SK-N-SH treated with all-trans-retinoic acid at 6 μM for 48 hours (cell line): ENCODE data around the gene ADARB2.

Experiments
- ATAC-seq: fragments of 200-7000 bp; cut with Tn5 transposase; 3 replicates; pipeline ENCODE4 v1.9.1; 2020; ENCODE audit warnings: mild to moderate bottlenecking, moderate library complexity
- ARNTL ChIP-seq: fragments of 450-650 bp; formaldehyde crosslinking; IDR thresholded peaks from 2 replicates; pipeline ENCODE4 v1.5.0; 2020; ENCODE audit warnings: low read depth, mild to moderate bottlenecking, moderate library complexity, borderline replicate concordance
- BACH2 ChIP-seq: fragments of 250-450 bp; sonication (Bioruptor Pico); IDR thresholded peaks from 2 replicates; pipeline ENCODE4 v1.9.0; 2021; ENCODE audit warnings: mild to moderate bottlenecking, borderline replicate concordance
- CSDC2 ChIP-seq: fragments of 250-450 bp; sonication (Bioruptor Pico); IDR thresholded peaks from 2 replicates; pipeline ENCODE4 v1.5.0; 2020; ENCODE audit warnings: mild to moderate bottlenecking, moderate library complexity
- CSRNP3 ChIP-seq: fragments of 250-450 bp; sonication (Bioruptor Pico); IDR thresholded peaks from 2 replicates; pipeline ENCODE4 v1.5.1; 2021; ENCODE audit warnings: mild to moderate bottlenecking, moderate library complexity
- ESRRG ChIP-seq: fragments of 250-450 bp; sonication (Bioruptor Pico); IDR thresholded peaks from 2 replicates; pipeline ENCODE4 v1.6.1; 2021; ENCODE audit warnings: mild to moderate bottlenecking
- GLIS3 ChIP-seq: fragments of 250-450 bp; sonication (Bioruptor Pico); IDR thresholded peaks from 2 replicates; pipeline ENCODE4 v1.5.0; 2020; ENCODE audit warnings: mild to moderate bottlenecking, moderate library complexity
- OSR1 ChIP-seq: fragments of 250-450 bp; sonication (Bioruptor Pico); IDR thresholded peaks from 2 replicates; pipeline ENCODE4 v1.8.0; 2022; ENCODE audit warnings: moderate library complexity, mild to moderate bottlenecking, inconsistent platforms
- PATZ1 ChIP-seq: fragments of 250-450 bp; sonication (Bioruptor Pico); IDR thresholded peaks from 2 replicates; pipeline ENCODE4 v1.8.0; 2020; ENCODE audit warnings: mild to moderate bottlenecking, moderate library complexity, borderline replicate concordance
- PPARA ChIP-seq: fragments of 250-450 bp; sonication (Bioruptor Pico); IDR thresholded peaks from 2 replicates; pipeline ENCODE4 v1.5.0; 2020; ENCODE audit warnings: mild to moderate bottlenecking, borderline replicate concordance
- RARB ChIP-seq: fragments of 250-450 bp; sonication (Bioruptor Pico); IDR thresholded peaks from 2 replicates; pipeline ENCODE4 v1.8.0; 2021; ENCODE audit warnings: mild to moderate bottlenecking, moderate library complexity
- SNAI2 ChIP-seq: fragments of 250-450 bp; sonication (Bioruptor Pico); IDR thresholded peaks from 2 replicates; pipeline ENCODE4 v1.5.0; 2020; ENCODE audit warnings: mild to moderate bottlenecking, moderate library complexity
- TCF4 ChIP-seq: fragments of 250-450 bp; sonication (Bioruptor Pico); IDR thresholded peaks from 2 replicates; pipeline ENCODE4 v1.8.0; 2021; ENCODE audit warnings: mild to moderate bottlenecking, moderate library complexity, borderline replicate concordance
- TOX ChIP-seq: fragments of 250-450 bp; sonication (Bioruptor Pico); IDR thresholded peaks from 2 replicates; pipeline ENCODE4 v1.8.0; 2021; ENCODE audit warnings: mild to moderate bottlenecking, moderate library complexity, borderline replicate concordance
- TSHZ2 ChIP-seq: fragments of 250-450 bp; sonication (Bioruptor Pico); IDR thresholded peaks from 2 replicates; pipeline ENCODE4 v1.5.0; 2020; ENCODE audit warnings: mild to moderate bottlenecking, moderate library complexity
- ZC3H10 ChIP-seq: fragments of 250-450 bp; sonication (Bioruptor Pico); IDR thresholded peaks from 2 replicates; pipeline ENCODE4 v1.5.1; 2021; ENCODE audit warnings: mild to moderate bottlenecking, moderate library complexity
- ZFP3 ChIP-seq: fragments of 250-450 bp; sonication (Bioruptor Pico); IDR thresholded peaks from 2 replicates; pipeline ENCODE4 v1.5.0; 2020; ENCODE audit warnings: mild to moderate bottlenecking, moderate library complexity
- ZFP30 ChIP-seq: fragments of 450-650 bp; formaldehyde crosslinking; IDR thresholded peaks from 2 replicates; pipeline ENCODE4 v1.5.0; 2022; ENCODE audit warnings: mild to moderate bottlenecking, moderate library complexity
- ZNF565 ChIP-seq: fragments of 450-650 bp; formaldehyde crosslinking; conservative IDR thresholded peaks from 2 replicates; pipeline ENCODE4 v1.5.0; 2020; ENCODE audit warnings: low read depth, mild to moderate bottlenecking, moderate library complexity
- ZNF70 ChIP-seq: fragments of 450-650 bp; formaldehyde crosslinking; IDR thresholded peaks from 2 replicates; pipeline ENCODE4 v1.5.0; 2020; ENCODE audit warnings: mild to moderate bottlenecking, moderate library complexity
- ZNF8 ChIP-seq: fragments of 450-650 bp; formaldehyde crosslinking; IDR thresholded peaks from 2 replicates; pipeline ENCODE4 v1.5.0; 2020; ENCODE audit warnings: mild to moderate bottlenecking, moderate library complexity
- TF ChIP-seq, protein P1 (sequence below): fragments of 250-450 bp; sonication (Bioruptor Pico); IDR thresholded peaks from 2 replicates; pipeline ENCODE4 v1.5.1; 2020; ENCODE audit warnings: low read depth, mild to moderate bottlenecking, moderate library complexity
- TF ChIP-seq, protein P2 (sequence below): fragments of 250-450 bp; sonication (Bioruptor Pico); IDR thresholded peaks from 2 replicates; pipeline ENCODE4 v1.8.0; 2021; ENCODE audit warnings: low read depth, mild to moderate bottlenecking, moderate library complexity, borderline replicate concordance

The ADARB2 gene

DNA sequence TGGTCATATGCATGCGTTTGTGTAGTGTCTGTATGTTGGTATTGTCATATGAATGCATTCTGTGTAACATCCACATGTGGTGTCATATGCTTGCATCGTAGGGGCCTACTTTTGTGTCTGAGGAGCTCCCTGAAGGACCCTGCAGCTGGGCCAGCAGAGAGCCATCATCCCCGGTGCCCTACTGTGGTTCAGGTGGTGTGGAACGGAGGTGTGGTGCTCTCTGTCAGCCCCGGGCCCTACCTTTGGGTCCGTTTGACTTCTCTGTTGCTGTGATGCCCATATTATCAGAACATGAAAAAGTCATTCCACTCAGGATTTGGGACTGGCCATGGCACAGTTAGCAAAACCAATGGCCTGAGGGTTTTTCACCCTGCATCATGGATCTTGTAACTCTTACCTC, 217.9 kb downstream of the ADARB2 start:
- TF ChIP-seq ESRRG, result no peak
- no peak for TF ChIP-seq CSRNP3 (CRISPR knock-in tag)
- TF ChIP-seq PATZ1, result no peak
- TF ChIP-seq TOX, result no peak
- no peak for TF ChIP-seq GLIS3 (CRISPR knock-in tag)
- no peak for TF ChIP-seq PPARA (CRISPR knock-in tag)
- TF ChIP-seq TSHZ2 (CRISPR knock-in tag), result no peak
- TF ChIP-seq, protein P1, sequence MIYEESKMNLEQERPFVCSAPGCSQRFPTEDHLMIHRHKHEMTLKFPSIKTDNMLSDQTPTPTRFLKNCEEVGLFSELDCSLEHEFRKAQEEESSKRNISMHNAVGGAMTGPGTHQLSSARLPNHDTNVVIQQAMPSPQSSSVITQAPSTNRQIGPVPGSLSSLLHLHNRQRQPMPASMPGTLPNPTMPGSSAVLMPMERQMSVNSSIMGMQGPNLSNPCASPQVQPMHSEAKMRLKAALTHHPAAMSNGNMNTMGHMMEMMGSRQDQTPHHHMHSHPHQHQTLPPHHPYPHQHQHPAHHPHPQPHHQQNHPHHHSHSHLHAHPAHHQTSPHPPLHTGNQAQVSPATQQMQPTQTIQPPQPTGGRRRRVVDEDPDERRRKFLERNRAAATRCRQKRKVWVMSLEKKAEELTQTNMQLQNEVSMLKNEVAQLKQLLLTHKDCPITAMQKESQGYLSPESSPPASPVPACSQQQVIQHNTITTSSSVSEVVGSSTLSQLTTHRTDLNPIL (CRISPR knock-in tag), result no peak
- TF ChIP-seq, protein P2, sequence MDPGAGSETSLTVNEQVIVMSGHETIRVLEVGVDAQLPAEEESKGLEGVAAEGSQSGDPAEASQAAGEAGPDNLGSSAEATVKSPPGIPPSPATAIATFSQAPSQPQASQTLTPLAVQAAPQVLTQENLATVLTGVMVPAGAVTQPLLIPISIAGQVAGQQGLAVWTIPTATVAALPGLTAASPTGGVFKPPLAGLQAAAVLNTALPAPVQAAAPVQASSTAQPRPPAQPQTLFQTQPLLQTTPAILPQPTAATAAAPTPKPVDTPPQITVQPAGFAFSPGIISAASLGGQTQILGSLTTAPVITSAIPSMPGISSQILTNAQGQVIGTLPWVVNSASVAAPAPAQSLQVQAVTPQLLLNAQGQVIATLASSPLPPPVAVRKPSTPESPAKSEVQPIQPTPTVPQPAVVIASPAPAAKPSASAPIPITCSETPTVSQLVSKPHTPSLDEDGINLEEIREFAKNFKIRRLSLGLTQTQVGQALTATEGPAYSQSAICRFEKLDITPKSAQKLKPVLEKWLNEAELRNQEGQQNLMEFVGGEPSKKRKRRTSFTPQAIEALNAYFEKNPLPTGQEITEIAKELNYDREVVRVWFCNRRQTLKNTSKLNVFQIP (CRISPR knock-in tag), result no peak
- TF ChIP-seq ZNF70, result no peak
- TF ChIP-seq RARB (CRISPR knock-in tag), result no peak
- no peak for TF ChIP-seq ZFP3
- no peak for TF ChIP-seq ZFP30
- no peak for TF ChIP-seq BACH2
- ATAC-seq, result no peak

DNA sequence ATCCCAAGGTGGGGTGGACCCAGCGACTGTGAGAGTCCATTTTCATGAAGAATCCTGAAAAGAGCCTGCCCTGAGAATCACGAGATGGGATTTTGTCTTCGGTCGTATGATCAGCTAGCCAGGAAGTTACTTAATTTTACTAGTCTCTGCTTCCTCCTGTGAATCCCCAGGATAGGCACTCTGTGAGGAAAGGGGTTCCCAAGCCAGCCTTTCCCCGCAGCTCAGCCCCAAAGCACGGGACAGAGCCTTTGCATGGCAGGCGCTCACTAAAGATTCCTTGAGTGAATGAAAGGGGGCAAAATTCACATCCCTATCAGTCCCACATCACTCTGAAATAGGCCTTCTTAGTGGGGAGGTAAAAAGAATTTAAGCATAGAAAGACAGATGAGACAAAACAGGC, 219.6 kb downstream of the ADARB2 start:
- no peak for ATAC-seq
- TF ChIP-seq ZNF70 (no peak), TSHZ2 (CRISPR knock-in tag) (no peak), ZNF565 (CRISPR knock-in tag) (no peak), ZC3H10 (CRISPR knock-in tag) (no peak), ARNTL (CRISPR knock-in tag) (no peak), ZNF8 (no peak), PPARA (CRISPR knock-in tag) (no peak), OSR1 (no peak), CSRNP3 (CRISPR knock-in tag) (no peak), ESRRG (no peak), PATZ1 (no peak), ZFP3 (no peak), BACH2 (no peak), TCF4 (CRISPR knock-in tag) (no peak), ZFP30 (no peak), RARB (CRISPR knock-in tag) (no peak), SNAI2 (CRISPR knock-in tag) (no peak), CSDC2 (CRISPR knock-in tag) (no peak)
- TF ChIP-seq, protein P2 (CRISPR knock-in tag), result no peak
